ENCODE results near the gene MAMLD1. TPM values are rescaled to one million over a fixed set of nuclear protein-coding genes. Genes with fewer than 3 reads are reported as not detected.

Gene MAMLD1
- total RNA-seq, 1 experiment from 2014 or later = 0.48 TPM

DNA sequence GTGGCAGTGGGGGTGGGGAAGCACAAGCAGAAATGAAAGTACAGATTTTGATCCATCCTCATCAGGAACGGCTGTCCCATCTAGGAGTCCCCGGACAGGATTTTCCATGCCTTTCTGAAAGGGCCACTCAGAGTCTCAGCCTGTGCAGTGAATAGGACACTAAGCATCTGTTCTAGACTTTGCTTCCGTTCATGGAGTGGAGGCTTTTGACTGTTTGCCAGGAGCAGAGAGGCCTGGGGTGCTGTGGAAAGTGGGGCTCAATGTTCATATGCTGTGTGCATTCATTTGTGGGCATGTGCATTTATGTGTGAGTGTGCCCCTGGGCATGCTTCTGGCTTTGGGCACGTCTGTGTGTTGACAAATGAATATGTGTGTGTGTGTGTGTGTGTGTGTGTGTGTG is 25.6 kb upstream of the MAMLD1 start:
- H3K14ac ChIP-seq (ENCODE audit: insufficient read depth, low read length) = no peak overlapping the region
- no peak overlapping the region for H4K91ac ChIP-seq (ENCODE audit: insufficient read length, low read depth, low read length)
- WGBS (ENCODE audit: extremely low coverage, insufficient read length, low lambda C conversion rate) = no CpG with 5 or more reads among the region's 4 CpGs
- H3K79me2 ChIP-seq (ENCODE audit: insufficient read depth, low read length) = no peaks in the 10 kb centered on the region
- DNase-seq = no peak
- Mint-ChIP-seq H3K4me1 (no peaks in the 10 kb centered on the region), H3K27me3 (ENCODE audit: low read depth) (peaks cover 4% of the 10 kb centered on the region; the same call in 1 of the 2 replicates), H3K9me3 (peaks cover 48 to 58% of the 10 kb centered on the region in 2 experiments), H3K4me3 (no peak overlapping the region), H3K27ac (no peak overlapping the region), H3K36me3 (ENCODE audit: insufficient read depth in 1 of 3, low read depth in 3 of 3) (peaks cover 0 to 4% (median 0%) of the 10 kb centered on the region in 3 experiments; a peak in 2 of 7 replicates)
- no peak overlapping the region for H2AFZ ChIP-seq (ENCODE audit: low read length)
- H3T11ph ChIP-seq (ENCODE audit: low read length) = no peak overlapping the region
- H3K27me3 ChIP-seq (ENCODE audit: insufficient read depth, low read length) = no peaks in the 10 kb centered on the region
- no peaks in the 10 kb centered on the region for H4K20me1 ChIP-seq (ENCODE audit: control insufficient read depth, insufficient read depth, insufficient read length)
- H3K23ac ChIP-seq (ENCODE audit: insufficient read length, low read depth, low read length) = no peak overlapping the region
- H3K18ac ChIP-seq (ENCODE audit: insufficient read length, low read depth, low read length) = no peak overlapping the region
- no peak overlapping the region for H4K5ac ChIP-seq (ENCODE audit: insufficient read length, low read depth, low read length)
- H2BK15ac ChIP-seq (ENCODE audit: low read depth, low read length) = no peak overlapping the region
- H4K8ac ChIP-seq (replicated peaks; ENCODE audit: insufficient read length, low read depth, low read length) = no peak overlapping the region
- H3K23me2 ChIP-seq (ENCODE audit: insufficient read length, low read depth, low read length, poor library complexity, severe bottlenecking) = no peaks in the 10 kb centered on the region
- H3K56ac ChIP-seq (ENCODE audit: insufficient read length, low read depth, low read length) = no peak overlapping the region
- no peak overlapping the region for H3K9ac ChIP-seq (ENCODE audit: extremely low read depth, insufficient read length, low read length)
- no peak overlapping the region for H3K4ac ChIP-seq (ENCODE audit: low read depth, low read length)
- H3K4me2 ChIP-seq (ENCODE audit: insufficient read depth, insufficient read length, low read length) = no peak overlapping the region
- H2BK5ac ChIP-seq (ENCODE audit: insufficient read length, low read length) = no peak overlapping the region
- no peak overlapping the region for H2BK120ac ChIP-seq (ENCODE audit: low read depth, low read length, poor library complexity, severe bottlenecking)
- no peaks in the 10 kb centered on the region for H3K4me1 ChIP-seq (ENCODE audit: insufficient read depth, low read length)
- no peak overlapping the region for H2AK5ac ChIP-seq (ENCODE audit: insufficient read length, low read length)
- no peak overlapping the region for H3K27ac ChIP-seq (ENCODE audit: insufficient read length, low read depth, low read length)
- no peaks in the 10 kb centered on the region for H3K9me3 ChIP-seq (ENCODE audit: control insufficient read depth, low read depth, low read length)
- H2BK20ac ChIP-seq (ENCODE audit: low read depth, low read length, poor library complexity, severe bottlenecking) = no peak overlapping the region
- H3K79me1 ChIP-seq (ENCODE audit: insufficient read depth, low read depth, low read length, poor library complexity, severe bottlenecking) = no peaks in the 10 kb centered on the region
- TF ChIP-seq, protein P1, sequence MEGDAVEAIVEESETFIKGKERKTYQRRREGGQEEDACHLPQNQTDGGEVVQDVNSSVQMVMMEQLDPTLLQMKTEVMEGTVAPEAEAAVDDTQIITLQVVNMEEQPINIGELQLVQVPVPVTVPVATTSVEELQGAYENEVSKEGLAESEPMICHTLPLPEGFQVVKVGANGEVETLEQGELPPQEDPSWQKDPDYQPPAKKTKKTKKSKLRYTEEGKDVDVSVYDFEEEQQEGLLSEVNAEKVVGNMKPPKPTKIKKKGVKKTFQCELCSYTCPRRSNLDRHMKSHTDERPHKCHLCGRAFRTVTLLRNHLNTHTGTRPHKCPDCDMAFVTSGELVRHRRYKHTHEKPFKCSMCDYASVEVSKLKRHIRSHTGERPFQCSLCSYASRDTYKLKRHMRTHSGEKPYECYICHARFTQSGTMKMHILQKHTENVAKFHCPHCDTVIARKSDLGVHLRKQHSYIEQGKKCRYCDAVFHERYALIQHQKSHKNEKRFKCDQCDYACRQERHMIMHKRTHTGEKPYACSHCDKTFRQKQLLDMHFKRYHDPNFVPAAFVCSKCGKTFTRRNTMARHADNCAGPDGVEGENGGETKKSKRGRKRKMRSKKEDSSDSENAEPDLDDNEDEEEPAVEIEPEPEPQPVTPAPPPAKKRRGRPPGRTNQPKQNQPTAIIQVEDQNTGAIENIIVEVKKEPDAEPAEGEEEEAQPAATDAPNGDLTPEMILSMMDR (conservative IDR thresholded peaks at IDR 0.05) = no peak
- no peak overlapping the region for H2BK12ac ChIP-seq (ENCODE audit: insufficient read length, low read depth, low read length)
